ENCODE data around the gene UTP4.
"Not testable (repeated sequence)": the region's sequence is repeated elsewhere in the genome, so short reads cannot be mapped to it uniquely, and the experiment has no call there.

Gene UTP4

DNA sequence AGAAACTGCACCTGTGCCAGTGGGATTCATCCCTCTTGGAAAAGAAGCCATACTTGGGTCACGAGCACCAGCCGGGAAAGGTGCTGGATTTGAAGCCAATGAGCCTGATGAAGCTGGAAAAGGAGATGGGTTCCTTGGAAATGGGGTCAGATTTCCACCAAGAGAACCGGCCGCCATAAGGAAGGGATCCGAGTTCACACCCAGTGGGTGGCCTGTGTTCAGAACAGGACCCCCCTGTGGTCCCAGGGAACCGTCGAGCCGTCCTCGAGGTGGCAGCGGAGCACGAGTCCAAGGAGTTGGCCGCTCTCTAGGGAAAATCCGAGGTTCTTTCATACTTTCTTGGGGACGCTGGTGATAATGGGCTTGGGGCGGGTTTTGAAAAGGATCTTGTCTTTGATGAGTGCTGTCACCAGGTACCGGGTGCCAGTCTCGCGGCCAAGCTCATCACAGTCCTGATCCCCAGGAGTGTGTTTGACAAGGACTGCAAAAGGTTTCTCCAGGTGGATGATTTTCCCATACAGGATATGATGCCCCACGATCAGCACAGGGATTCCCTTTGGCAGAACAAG lies 12.3 kb upstream of the UTP4 start:
- Histone ChIP-seq H3K4me3 (ENCODE audit: low read depth in 1 of 2, low read length in 2 of 2) (no peak overlapping the region), H3K4me1 (ENCODE audit: insufficient read depth, low read length) (no peaks in the 10 kb centered on the region), H2AFZ (ENCODE audit: low read depth, low read length) (no peak overlapping the region), H3K36me3 (ENCODE audit: insufficient read depth, low read length) (peaks cover 79% of the 10 kb centered on the region), H3K27me3 (ENCODE audit: insufficient read depth, low read length, poor library complexity) (no peaks in the 10 kb centered on the region), H3K9me3 (ENCODE audit: insufficient read depth, low read length, severe bottlenecking) (no peaks in the 10 kb centered on the region), H3K4me2 (ENCODE audit: insufficient read depth, low read length) (no peak overlapping the region), H3K27ac (ENCODE audit: low read length) (no peak overlapping the region), H3K9ac (ENCODE audit: low read depth, low read length) (no peak overlapping the region), H4K20me1 (ENCODE audit: insufficient read depth, low read length) (peaks cover 72% of the 10 kb centered on the region), H3K79me2 (ENCODE audit: insufficient read depth, low read length) (peaks cover 55% of the 10 kb centered on the region)
- no peak for TF ChIP-seq EZH2 (IDR thresholded peaks at IDR 0.05; ENCODE audit: borderline replicate concordance, low read depth, low read length, severe bottlenecking)
- no peak for TF ChIP-seq CTCF (IDR thresholded peaks at IDR 0.05; ENCODE audit: borderline replicate concordance, extremely low read depth, low read length, poor library complexity, severe bottlenecking)
- DNase-seq = no peak
- no peak for ATAC-seq (ENCODE audit: insufficient read depth, low read depth)

GRCh38 chr16:69123910-69124309 lies 8.5 kb upstream of the UTP4 start:
- TF ChIP-seq EZH2 (IDR thresholded peaks at IDR 0.05; ENCODE audit: borderline replicate concordance, low read depth, low read length, severe bottlenecking) (no peak), CTCF (IDR thresholded peaks at IDR 0.05; ENCODE audit: borderline replicate concordance, extremely low read depth, low read length, poor library complexity, severe bottlenecking) (peak; percentile 82)
- peaks cover 61% of the 10 kb centered on the region for H4K20me1 ChIP-seq (ENCODE audit: insufficient read depth, low read length)
- ATAC-seq (ENCODE audit: insufficient read depth, low read depth) = peak; percentile 72

DNA sequence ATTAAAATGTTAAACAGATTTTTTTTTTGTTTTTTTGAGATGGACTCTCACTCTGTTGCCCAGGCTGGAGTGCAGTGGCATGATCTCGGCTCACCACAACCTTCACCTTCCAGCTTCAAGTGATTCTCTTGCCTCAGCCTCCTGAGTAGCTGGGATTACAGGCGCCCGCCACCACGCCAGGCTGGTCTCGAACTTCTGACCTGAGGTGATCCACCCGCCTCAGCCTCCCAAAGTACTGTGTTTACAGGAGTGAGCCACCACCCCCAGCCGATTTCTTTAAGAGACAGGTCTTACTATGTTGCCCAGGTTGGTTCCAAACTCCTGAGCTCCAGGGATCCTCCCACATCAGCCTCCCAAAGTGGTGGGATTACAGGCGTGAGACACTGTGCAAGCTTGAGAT lies 8.0 kb upstream of the UTP4 start:
- not testable (repeated sequence) for H3K9me3 ChIP-seq (ENCODE audit: insufficient read depth, low read length, severe bottlenecking); H3K4me2 ChIP-seq (ENCODE audit: insufficient read depth, low read length); H3K4me3 ChIP-seq (ENCODE audit: low read depth in 1 of 2, low read length in 2 of 2); H2AFZ ChIP-seq (ENCODE audit: low read depth, low read length); H3K9ac ChIP-seq (ENCODE audit: low read depth, low read length); H3K27ac ChIP-seq (ENCODE audit: low read length); H3K4me1 ChIP-seq (ENCODE audit: insufficient read depth, low read length); ATAC-seq (ENCODE audit: insufficient read depth, low read depth); H3K27me3 ChIP-seq (ENCODE audit: insufficient read depth, low read length, poor library complexity); DNase-seq
- Histone ChIP-seq H3K79me2 (ENCODE audit: insufficient read depth, low read length) (peaks cover 81% of the 10 kb centered on the region), H3K36me3 (ENCODE audit: insufficient read depth, low read length) (peaks cover 70% of the 10 kb centered on the region), H4K20me1 (ENCODE audit: insufficient read depth, low read length) (peaks cover 57% of the 10 kb centered on the region)

More at GRCh38 chr16:69123910-69124309, 8.5 kb upstream of the UTP4 start:
- Histone ChIP-seq H3K9me3 (ENCODE audit: insufficient read depth, low read length, severe bottlenecking) (no peaks in the 10 kb centered on the region), H3K27ac (ENCODE audit: low read length) (no peak overlapping the region), H3K9ac (ENCODE audit: low read depth, low read length) (no peak overlapping the region), H3K4me2 (ENCODE audit: insufficient read depth, low read length) (no peak overlapping the region), H3K4me3 (ENCODE audit: low read depth in 1 of 2, low read length in 2 of 2) (no peak overlapping the region), H2AFZ (ENCODE audit: low read depth, low read length) (no peak overlapping the region), H3K36me3 (ENCODE audit: insufficient read depth, low read length) (peaks cover 73% of the 10 kb centered on the region), H3K79me2 (ENCODE audit: insufficient read depth, low read length) (peaks cover 80% of the 10 kb centered on the region), H3K27me3 (ENCODE audit: insufficient read depth, low read length, poor library complexity) (no peaks in the 10 kb centered on the region), H3K4me1 (ENCODE audit: insufficient read depth, low read length) (no peaks in the 10 kb centered on the region)
- peak; percentile 67 for DNase-seq

GRCh38 chr16:69124961-69125360 lies 7.5 kb upstream of the UTP4 start:
- ATAC-seq (ENCODE audit: insufficient read depth, low read depth); H3K27ac ChIP-seq (ENCODE audit: low read length); DNase-seq; H3K27me3 ChIP-seq (ENCODE audit: insufficient read depth, low read length, poor library complexity); H2AFZ ChIP-seq (ENCODE audit: low read depth, low read length); H3K9me3 ChIP-seq (ENCODE audit: insufficient read depth, low read length, severe bottlenecking); H3K4me2 ChIP-seq (ENCODE audit: insufficient read depth, low read length); H3K9ac ChIP-seq (ENCODE audit: low read depth, low read length); H3K4me3 ChIP-seq (ENCODE audit: low read depth in 1 of 2, low read length in 2 of 2); H3K4me1 ChIP-seq (ENCODE audit: insufficient read depth, low read length): not testable (repeated sequence)
- peaks cover 56% of the 10 kb centered on the region for H4K20me1 ChIP-seq (ENCODE audit: insufficient read depth, low read length)
- H3K36me3 ChIP-seq (ENCODE audit: insufficient read depth, low read length) = peaks cover 67% of the 10 kb centered on the region
- H3K79me2 ChIP-seq (ENCODE audit: insufficient read depth, low read length) = peaks cover 83% of the 10 kb centered on the region

Measured in DND-41 (cell line).